Esophagus squamous epithelium (tissue), 4 donors: ENCODE data around the gene KCNN3.

Experiments
- CTCF ChIP-seq, 6 experiments: fragments of 450-650 bp in 4 of 6; fragments of 200-600 bp in 2 of 6; sonication (generic) in 2 of 6; IDR thresholded peaks; one replicate each; pipeline ENCODE4 v1.5.1; 2016 to 2019; ENCODE audit warnings: antibody characterized with exemption in 6 of 6, mild to moderate bottlenecking in 4 of 6, moderate library complexity in 4 of 6
- POLR2A ChIP-seq, 4 donors: fragments of 450-650 bp; IDR thresholded peaks; one replicate each; pipeline ENCODE4 v1.6.1; 2017; ENCODE audit warnings: antibody characterized with exemption in 4 of 4, mild to moderate bottlenecking in 4 of 4, moderate library complexity in 3 of 4

- no peak for TF ChIP-seq CTCF (IDR thresholded peaks at IDR 0.05)
- no peak for TF ChIP-seq POLR2A (IDR thresholded peaks at IDR 0.05)
These were observed 91.8 kb downstream of the KCNN3 start for GRCh38 chr1:154778275-154778674.
